Islet precursor cell (in vitro differentiated cells): Measurements from ENCODE around the gene PRICKLE4.

Experiments used
- DNase-seq: peaks from one replicate; pipeline ENCODE4 v3.0.0-alpha.2; 2018

PRICKLE4 gene

DNA sequence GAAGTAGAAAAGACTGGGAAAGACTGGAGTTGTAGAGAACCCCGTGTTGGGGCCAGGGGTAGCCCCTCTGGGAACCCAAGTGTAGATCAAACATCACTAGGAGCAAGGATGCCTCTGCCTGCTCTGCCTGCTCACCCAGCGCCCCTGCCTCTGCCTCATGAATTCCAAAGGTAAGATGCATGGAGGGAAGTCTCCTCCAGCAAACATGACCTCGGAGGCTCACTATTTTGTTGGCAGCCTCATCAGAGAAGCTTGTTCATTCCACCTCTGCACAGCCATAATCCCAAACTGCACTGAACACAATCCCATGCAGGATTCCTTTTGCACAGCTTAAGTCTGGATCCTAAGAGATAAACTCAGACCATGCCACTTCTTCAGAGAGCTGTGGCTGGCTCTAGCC, 5.7 kb upstream of the PRICKLE4 start:
- DNase-seq, result no peak

DNA sequence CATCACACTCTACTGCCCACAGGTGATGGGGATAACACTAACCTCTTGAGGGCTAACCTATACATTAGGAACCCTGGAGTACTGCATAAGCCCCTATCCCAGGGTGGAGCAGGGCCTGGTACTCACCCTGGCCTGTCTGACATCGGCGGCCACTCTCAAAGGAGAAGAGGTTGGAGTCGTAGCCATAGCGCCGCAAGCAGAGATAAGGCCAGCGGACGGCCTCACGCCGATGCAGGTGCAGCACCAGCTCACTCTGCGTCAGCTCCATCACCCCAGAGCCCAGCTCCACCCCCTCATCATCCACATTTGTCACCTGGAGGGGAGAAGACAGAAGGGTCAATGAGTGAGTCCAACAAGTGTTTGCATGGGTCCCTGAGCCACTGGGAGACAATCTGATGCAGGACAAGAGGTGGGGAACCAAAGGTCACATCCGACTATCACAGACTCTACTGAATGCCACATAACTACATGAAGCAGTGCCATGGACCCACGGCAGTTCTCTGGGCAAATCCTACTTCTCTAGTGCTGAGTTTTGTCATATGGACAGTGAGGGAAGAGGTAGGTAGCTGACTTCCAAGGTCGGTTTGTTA, 5.2 kb upstream of the PRICKLE4 start:
- DNase-seq, result no peak

GRCh38 chr6:41777551-41778285, 2.9 kb upstream of the PRICKLE4 start:
- DNase-seq, result no peak

DNA sequence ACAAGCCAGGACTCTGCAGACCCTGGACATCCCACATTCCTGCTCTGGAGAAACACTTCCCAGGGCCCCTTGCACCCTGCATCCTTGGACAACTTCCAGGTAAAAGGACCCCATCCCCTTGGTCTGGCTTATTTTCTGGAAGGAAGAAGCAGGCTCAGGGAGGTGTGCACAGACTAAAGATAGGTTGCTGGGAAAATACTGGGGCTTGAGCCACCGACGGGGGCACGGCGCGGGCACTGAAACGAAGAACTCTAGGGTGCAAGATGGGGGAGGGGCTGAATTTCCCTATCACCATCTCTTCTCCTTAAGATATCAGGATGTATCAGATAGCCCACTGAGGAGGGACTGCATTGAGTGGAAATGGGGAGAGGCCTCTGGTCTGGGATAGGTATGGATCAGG, 1.7 kb upstream of the PRICKLE4 start:
- no peak for DNase-seq

DNA sequence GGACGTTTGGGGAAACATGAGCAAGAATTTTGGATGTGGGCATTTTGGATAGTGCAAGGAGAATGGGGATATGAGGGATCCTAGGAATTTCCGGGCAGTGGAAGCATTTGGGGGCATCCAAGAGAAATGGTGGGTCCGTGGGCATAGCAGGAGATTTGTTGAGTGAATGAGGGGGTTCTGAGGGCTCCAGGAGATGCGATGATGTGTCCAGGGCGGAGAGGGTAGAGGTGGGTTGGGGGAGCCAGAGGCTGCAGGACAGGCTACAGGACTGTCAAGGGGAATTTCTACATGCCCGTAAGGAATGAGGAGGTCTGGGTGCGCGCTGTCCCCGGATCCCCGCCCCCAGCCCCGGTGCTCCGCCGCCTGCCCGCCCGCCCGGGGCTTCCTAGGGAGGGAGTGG, 1.2 kb upstream of the PRICKLE4 start:
- no peak for DNase-seq

GRCh38 chr6:41779788-41780550, 613 bp upstream of the PRICKLE4 start, which contains the start of gene FRS3:
FRS3 (minus strand) TSS chr6:41779900; CDS start chr6:41776987, 2,913 bp downstream.
- peak; percentile 98 for DNase-seq

DNA sequence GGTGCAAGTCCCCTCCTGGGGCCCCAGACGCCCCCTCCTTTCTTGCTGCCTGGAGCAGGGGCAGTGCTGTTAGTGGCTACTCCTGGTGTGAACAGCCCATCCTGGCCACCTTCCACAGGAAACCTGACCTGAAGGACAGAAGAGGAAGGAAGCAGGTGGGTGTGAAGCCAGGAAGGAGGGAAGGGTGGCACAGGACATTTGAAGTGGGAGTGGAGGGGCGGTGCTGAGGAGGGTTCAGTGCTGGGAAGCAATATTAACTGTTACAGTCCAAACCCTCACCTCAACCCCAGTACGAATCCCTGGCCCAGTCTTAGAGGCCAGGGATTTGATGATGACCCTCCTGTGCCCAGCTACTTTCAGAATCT, 766 bp downstream of the PRICKLE4 start:
- DNase-seq, result no peak

GRCh38 chr6:41783106-41783780, 2.7 kb downstream of the PRICKLE4 start:
- DNase-seq, result no peak

GRCh38 chr6:41784581-41785171, 4.1 kb downstream of the PRICKLE4 start:
- peak; percentile 74 for DNase-seq

GRCh38 chr6:41785254-41785653, 4.7 kb downstream of the PRICKLE4 start:
- DNase-seq, result no peak

GRCh38 chr6:41785689-41786450, 5.3 kb downstream of the PRICKLE4 start:
- peak; percentile 64 for DNase-seq

DNA sequence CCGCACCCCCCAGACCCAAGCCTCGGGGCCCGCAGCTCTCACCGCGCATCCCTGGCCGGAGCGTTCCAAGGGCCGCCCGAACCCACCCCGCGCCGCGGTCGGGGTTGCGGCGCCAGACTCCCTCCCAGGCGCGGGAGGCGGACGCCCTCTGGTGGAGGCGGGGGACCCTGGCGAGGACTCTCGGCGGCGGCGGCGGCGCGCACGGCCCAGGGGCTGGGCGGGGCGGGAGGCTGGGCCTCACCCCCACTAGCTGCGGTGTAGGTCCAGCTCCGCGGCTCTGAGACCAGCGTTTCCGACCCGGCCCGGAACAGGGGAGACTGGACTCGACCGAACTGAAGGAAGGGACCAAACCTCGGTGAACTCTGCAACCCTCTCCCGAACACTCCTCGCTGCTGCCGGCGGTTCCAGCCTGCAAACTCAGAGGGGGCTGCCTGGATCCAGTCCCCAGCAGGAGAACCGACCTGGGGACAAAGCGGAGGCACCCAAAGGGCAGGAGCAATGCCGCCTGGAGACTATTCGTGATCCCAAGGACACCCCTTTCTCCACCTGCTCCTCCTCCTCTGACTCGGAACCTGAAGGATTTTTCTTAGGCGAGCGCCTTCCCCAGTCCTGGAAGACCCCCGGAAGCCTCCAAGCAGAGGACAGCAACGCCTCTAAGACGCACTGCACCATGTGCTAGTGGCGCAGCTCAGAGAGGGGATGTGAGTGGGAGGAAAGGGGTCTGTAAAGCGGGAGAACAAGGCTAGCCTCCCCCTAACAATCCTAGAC, 6.1 kb downstream of the PRICKLE4 start:
- peak; percentile 92 for DNase-seq

- DNase-seq, result peak; percentile 97
These were observed 6.8 kb downstream of the PRICKLE4 start, which contains the start of gene TOMM6 for GRCh38 chr6:41787219-41787917. TOMM6 (plus strand) TSS chr6:41787694; CDS start chr6:41787698, 4 bp downstream.

- DNase-seq, result no peak
These were observed 8.8 kb downstream of the PRICKLE4 start for GRCh38 chr6:41789390-41789724.

GRCh38 chr6:41790045-41790444, 9.5 kb downstream of the PRICKLE4 start:
- DNase-seq, result no peak

DNA sequence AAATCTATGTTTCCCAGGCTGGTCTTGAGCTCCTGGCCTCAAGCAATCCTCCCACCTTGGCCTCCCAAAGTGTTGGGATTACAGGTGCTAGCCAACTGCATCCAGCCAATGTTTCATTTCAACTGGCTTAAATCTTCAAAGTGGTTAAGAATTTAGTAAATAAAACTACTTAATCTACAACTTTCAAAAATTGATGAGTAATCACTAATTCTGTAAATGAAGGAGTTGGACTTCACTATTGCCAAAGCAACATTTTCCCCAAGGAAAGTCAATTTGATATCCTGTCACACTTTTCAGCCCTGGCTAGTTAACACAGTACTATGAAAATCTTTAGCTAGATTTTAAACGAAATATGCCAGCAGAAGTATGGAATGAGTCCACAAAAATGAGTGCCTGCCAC, 10.7 kb downstream of the PRICKLE4 start:
- DNase-seq, result no peak

- no peak for DNase-seq
These were observed 11.4 kb downstream of the PRICKLE4 start for GRCh38 chr6:41791984-41792383.

DNA sequence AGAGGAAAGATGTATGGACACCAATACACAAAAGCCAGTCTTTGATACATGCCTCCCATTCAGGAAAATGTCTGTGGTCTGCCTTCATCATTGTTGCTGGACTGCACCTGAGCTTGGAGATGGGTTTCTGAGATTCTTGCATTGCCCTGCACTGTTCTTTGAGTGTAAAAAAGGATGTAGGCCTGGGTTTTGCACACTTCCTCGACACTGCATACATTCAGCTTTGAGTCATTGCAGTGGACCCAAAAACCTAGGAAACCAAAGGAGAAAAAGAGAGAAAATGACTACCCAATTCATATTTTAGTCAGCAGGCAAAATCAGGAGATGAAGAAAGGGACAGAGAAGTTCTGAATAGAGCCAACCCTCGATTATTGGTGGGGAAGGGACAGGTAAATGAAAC, 15.9 kb downstream of the PRICKLE4 start:
- no peak for DNase-seq

DNA sequence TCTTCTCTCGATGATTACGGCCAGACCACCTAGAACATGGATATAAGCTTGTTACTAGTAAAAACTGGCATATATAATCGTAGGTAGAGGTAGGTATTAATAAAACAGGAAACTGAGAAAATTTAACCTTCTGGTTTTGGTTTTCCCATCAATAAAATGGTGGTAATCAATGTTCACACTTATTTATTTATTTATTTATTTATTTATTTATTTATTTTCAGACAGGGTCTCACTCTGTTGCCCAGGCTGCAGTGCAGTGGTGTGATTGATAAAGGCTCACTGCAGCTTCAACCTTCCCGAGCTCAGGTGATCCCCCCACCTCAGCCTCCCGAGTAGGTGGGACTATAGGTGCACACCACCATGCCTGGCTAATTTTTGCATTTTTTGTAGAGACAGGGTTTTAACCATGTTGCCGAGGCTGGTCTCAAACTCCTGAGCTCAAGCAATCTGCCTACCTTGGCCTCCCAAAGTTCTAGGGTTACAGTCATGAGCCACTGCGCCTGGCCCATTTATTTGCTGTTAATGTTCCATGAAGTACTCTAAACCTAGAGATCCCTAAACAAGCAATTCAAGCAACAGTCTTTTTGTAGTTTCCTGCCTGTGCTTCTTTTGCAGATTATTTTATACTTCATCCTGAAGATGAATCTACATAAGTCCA, 18.4 kb downstream of the PRICKLE4 start:
- DNase-seq, result no peak

DNA sequence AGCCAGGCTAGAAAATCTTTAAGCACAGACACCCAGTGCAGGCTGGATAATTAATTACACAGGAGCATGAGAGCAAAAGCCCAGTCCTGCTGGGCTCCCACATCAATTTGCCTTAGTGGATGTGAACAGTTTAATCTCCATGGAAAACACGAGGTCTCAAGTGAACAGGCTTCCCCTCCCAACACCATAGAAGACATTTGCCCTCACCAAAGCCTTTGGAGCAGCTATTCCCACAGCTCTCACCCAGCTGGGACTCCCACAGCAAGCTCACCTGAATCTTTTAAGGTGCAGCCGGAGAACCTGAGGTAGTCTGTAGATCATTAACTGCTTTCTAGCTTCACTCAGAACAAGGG, 19.0 kb downstream of the PRICKLE4 start:
- DNase-seq, result no peak
